Parathyroid adenoma (tissue), 2 donors: Measurements from ENCODE around the gene ZEB1.
A peak's percentile ranks its signal among the peaks of the same experiment; 100 is the strongest.

Experiments
- H2AFZ ChIP-seq: fragments of 300-600 bp; sonication (generic); one replicate; pipeline ENCODE4 v1.7.0; 2017; ENCODE audit warnings: antibody characterized with exemption, mild to moderate bottlenecking
- H3K27ac ChIP-seq: fragments of 300-600 bp; sonication (generic); one replicate; pipeline ENCODE4 v1.7.0; 2017
- H3K27me3 ChIP-seq: fragments of 300-600 bp; sonication (generic); one replicate; pipeline ENCODE4 v1.7.0; 2017; ENCODE audit warnings: low read length; ENCODE audit not compliant: control insufficient read depth, insufficient read depth
- H3K36me3 ChIP-seq: fragments of 300-600 bp; sonication (generic); one replicate; pipeline ENCODE4 v1.7.0; 2017; ENCODE audit warnings: low read length; ENCODE audit not compliant: control insufficient read depth, insufficient read depth
- H3K4me1 ChIP-seq: fragments of 300-600 bp; sonication (generic); one replicate; pipeline ENCODE4 v1.7.0; 2017; ENCODE audit warnings: control low read depth
- H3K4me2 ChIP-seq: fragments of 300-600 bp; sonication (generic); one replicate; pipeline ENCODE4 v1.7.0; 2017; ENCODE audit warnings: low read length
- H3K4me3 ChIP-seq: fragments of 300-600 bp; sonication (generic); one replicate; pipeline ENCODE4 v1.7.0; 2017; ENCODE audit warnings: low read depth, low read length
- H3K79me2 ChIP-seq: fragments of 300-600 bp; sonication (generic); one replicate; pipeline ENCODE4 v1.7.0; 2017; ENCODE audit warnings: control low read depth
- H3K9ac ChIP-seq: fragments of 300-600 bp; sonication (generic); one replicate; pipeline ENCODE4 v1.7.0; 2017; ENCODE audit warnings: mild to moderate bottlenecking
- H3K9me3 ChIP-seq: fragments of 300-600 bp; sonication (generic); one replicate; pipeline ENCODE4 v1.7.0; 2017; ENCODE audit warnings: low read length; ENCODE audit not compliant: control insufficient read depth
- TF ChIP-seq, protein P1 (sequence below): fragments of 300-600 bp; sonication (generic); IDR thresholded peaks from one replicate; pipeline ENCODE4 v1.7.0; 2017; ENCODE audit warnings: antibody characterized with exemption, mild to moderate bottlenecking
- donor health status: primary hyperparathyroidism.

Gene ZEB1

DNA sequence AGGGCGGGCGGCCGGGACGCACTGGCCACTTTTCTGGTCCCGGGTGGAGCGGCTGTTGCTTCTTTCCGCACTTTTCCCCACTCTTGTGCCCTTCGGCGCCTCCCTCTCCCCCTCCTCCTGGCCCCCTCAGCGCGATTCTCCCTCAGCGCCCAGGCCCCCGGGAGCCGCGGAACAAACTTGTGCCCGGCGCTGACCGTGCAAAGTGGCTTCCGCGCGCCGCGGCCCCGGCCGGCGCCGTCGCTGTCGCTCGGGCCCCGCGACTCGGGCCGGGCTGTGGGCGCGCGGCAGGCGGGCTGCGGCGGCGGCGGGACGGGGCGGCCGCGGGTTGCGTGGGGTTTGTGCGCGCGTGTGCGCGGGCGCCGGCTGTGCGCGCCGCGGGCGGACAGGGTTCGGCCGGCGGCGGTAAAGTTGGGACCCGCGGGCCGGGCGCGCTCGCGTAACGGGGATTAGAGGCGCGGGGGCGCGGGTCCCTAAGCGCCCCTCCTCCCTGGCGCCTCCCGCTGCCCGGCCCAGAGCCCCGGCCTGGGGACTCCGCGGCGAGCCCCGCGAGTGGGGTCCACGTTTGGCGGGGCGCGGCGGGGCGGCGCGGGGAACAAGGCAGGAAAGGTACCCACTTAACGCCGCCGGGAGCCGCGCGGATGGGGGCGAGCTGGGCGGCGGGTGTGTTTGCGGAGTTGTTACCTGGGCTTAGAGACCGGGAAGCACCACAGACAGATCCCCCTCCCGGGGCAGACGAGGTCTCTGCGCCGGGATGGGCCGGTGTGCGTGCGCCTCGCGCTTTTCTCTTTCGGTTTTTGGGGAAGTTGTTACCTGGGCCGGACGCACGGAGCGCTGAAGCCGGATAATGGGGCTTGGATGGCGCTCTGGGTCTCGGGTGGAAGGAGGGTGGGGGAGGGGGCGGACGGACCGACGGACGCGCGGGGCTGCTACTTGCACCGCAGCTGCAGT lies 860 bp downstream of the ZEB1 start:
- H3K4me1 ChIP-seq: no peaks in the 10 kb centered on the region
- H3K9ac ChIP-seq: no peak overlapping the region
- peak overlapping the region; percentile 51 for H3K27ac ChIP-seq
- TF ChIP-seq, protein P1, sequence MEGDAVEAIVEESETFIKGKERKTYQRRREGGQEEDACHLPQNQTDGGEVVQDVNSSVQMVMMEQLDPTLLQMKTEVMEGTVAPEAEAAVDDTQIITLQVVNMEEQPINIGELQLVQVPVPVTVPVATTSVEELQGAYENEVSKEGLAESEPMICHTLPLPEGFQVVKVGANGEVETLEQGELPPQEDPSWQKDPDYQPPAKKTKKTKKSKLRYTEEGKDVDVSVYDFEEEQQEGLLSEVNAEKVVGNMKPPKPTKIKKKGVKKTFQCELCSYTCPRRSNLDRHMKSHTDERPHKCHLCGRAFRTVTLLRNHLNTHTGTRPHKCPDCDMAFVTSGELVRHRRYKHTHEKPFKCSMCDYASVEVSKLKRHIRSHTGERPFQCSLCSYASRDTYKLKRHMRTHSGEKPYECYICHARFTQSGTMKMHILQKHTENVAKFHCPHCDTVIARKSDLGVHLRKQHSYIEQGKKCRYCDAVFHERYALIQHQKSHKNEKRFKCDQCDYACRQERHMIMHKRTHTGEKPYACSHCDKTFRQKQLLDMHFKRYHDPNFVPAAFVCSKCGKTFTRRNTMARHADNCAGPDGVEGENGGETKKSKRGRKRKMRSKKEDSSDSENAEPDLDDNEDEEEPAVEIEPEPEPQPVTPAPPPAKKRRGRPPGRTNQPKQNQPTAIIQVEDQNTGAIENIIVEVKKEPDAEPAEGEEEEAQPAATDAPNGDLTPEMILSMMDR: no peak
- peak overlapping the region; percentile 55 for H3K4me3 ChIP-seq
- no peaks in the 10 kb centered on the region for H3K36me3 ChIP-seq
- H3K27me3 ChIP-seq: no peaks in the 10 kb centered on the region
- H3K9me3 ChIP-seq: no peaks in the 10 kb centered on the region
- no peaks in the 10 kb centered on the region for H3K79me2 ChIP-seq
- peak overlapping the region; percentile 66 for H3K4me2 ChIP-seq
- H2AFZ ChIP-seq: peak overlapping the region; percentile 85

DNA sequence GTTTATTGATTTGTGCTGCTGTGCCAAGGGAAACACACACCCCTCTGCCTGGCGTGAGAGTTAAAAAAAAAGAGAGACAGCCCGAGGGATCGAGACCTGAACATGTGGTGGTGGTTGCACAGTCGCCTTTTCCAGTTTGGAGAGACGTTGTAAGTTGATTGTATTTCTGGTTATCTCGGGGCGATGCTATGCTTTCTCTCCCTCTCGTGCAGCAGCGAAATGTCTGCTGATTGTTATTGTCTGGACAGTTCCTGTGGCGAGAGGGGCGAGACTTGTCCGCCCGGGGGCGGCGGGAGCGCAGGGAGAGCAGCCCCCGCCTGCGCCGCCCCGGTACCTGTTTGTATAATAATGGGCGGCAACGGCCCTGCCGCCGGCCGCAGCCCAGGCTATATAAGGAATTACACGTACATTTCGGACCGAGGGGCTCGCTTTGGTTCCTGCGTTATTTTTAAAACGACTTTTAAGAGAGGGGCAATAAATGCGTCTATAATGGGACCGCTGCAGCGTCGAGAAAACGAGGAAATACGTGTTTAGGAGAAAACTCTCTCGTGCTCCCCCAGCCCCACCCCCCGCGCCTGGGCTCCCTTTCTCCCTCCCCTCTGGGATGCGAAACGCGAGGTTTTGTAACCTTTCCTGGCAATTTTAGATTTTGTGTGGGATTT lies 1.7 kb downstream of the ZEB1 start:
- H3K4me1 ChIP-seq: no peaks in the 10 kb centered on the region

DNA sequence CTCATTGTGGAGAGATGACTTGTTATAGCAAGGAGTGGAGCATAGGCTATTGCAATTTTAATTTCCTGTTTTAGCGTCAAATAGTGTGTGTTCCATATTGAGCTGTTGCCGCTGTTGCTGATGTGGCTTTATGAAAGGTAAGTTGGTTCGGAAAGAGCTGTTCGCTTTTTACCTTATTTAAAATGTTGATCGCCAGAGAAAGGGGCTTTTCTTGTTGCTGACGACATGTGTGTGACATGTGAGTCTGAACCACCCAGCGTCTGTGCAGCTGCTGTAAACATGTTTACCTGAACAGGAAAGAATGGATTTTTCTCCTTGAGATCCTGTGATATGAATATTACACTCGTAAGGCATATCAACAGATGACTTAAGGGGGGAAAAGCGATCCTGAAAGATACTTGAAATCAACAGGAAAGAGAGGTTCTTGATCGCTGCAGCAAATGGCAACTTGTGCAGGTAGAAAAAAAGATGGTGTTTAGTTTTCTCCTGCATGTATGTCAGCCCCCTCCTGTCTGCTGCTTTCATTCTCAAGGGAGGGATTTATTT lies 2.5 kb downstream of the ZEB1 start:
- TF ChIP-seq, protein P1: no peak
- no peak overlapping the region for H3K9ac ChIP-seq
- H2AFZ ChIP-seq: peak overlapping the region; percentile 14
- H3K27me3 ChIP-seq: no peaks in the 10 kb centered on the region
- no peaks in the 10 kb centered on the region for H3K36me3 ChIP-seq
- H3K9me3 ChIP-seq: no peaks in the 10 kb centered on the region
- H3K4me1 ChIP-seq: no peaks in the 10 kb centered on the region
- no peak overlapping the region for H3K27ac ChIP-seq
- H3K4me3 ChIP-seq: peak overlapping the region; percentile 46
- H3K4me2 ChIP-seq: peak overlapping the region; percentile 59
- no peaks in the 10 kb centered on the region for H3K79me2 ChIP-seq

More for the DNA sequence above, 1.7 kb downstream of the ZEB1 start:
- Histone ChIP-seq H3K9ac (no peak overlapping the region), H3K27ac (no peak overlapping the region), H2AFZ (peak overlapping the region; percentile 72), H3K36me3 (no peaks in the 10 kb centered on the region), H3K27me3 (no peaks in the 10 kb centered on the region), H3K79me2 (no peaks in the 10 kb centered on the region), H3K4me2 (peak overlapping the region; percentile 59), H3K4me3 (peak overlapping the region; percentile 46), H3K9me3 (no peaks in the 10 kb centered on the region)
- TF ChIP-seq, protein P1: no peak

DNA sequence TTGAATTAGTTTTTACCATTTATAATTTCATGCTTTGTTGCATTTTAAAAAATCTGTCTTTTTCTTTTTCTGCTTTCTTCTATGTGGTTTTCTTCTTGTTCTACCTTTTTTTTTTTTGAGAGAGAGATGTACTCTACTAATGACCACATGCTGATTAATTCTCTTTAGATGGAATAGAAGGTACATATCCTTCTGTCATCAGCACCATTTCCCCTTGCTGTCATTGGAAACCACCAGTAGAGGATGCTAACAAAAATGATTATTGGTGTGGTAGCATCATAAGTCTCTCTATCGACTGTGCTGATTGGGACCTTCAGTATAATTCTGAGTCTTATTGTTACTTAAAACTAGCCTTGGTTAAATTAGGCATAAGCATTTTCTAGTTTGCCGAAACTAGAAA lies 3.6 kb downstream of the ZEB1 start:
- TF ChIP-seq, protein P1: peak; percentile 18
- Histone ChIP-seq H3K4me3 (no peak overlapping the region), H3K27ac (no peak overlapping the region), H3K9ac (no peak overlapping the region), H3K27me3 (no peaks in the 10 kb centered on the region), H3K9me3 (no peaks in the 10 kb centered on the region), H3K4me2 (no peak overlapping the region), H2AFZ (no peak overlapping the region), H3K4me1 (no peaks in the 10 kb centered on the region), H3K36me3 (no peaks in the 10 kb centered on the region), H3K79me2 (no peaks in the 10 kb centered on the region)
